HG03097 (cell line): ENCODE data around the gene OXCT2.
"Not testable (repeated sequence)": the region's sequence is repeated elsewhere in the genome, so short reads cannot be mapped to it uniquely, and the experiment has no call there.

Source experiments
- ATAC-seq: cut with Tn5 transposase; IDR thresholded peaks from one replicate; pipeline ENCODE4 v1.9.1; 2021; ENCODE audit not compliant: unreplicated experiment, low FRiP score

Gene OXCT2

GRCh38 chr1:39787964-39788363 is 16.8 kb upstream of the OXCT2 start:
- not testable (repeated sequence) for ATAC-seq

- ATAC-seq: no peak
Measured at GRCh38 chr1:39787468-39787867, 16.3 kb upstream of the OXCT2 start.

GRCh38 chr1:39787108-39787375 is 15.9 kb upstream of the OXCT2 start:
- ATAC-seq: not testable (repeated sequence)

GRCh38 chr1:39786303-39787107 is 15.4 kb upstream of the OXCT2 start:
- ATAC-seq: not testable (repeated sequence)

GRCh38 chr1:39782685-39783084 is 11.5 kb upstream of the OXCT2 start:
- not testable (repeated sequence) for ATAC-seq

- no peak for ATAC-seq
Measured at GRCh38 chr1:39782103-39782502, 11.0 kb upstream of the OXCT2 start.

GRCh38 chr1:39781349-39781715 is 10.2 kb upstream of the OXCT2 start:
- ATAC-seq: no peak

GRCh38 chr1:39779821-39780220 is 8.7 kb upstream of the OXCT2 start:
- no peak for ATAC-seq

GRCh38 chr1:39779137-39779536 is 8.0 kb upstream of the OXCT2 start:
- ATAC-seq: no peak

- not testable (repeated sequence) for ATAC-seq
Measured at GRCh38 chr1:39778463-39779099, 7.4 kb upstream of the OXCT2 start.

- not testable (repeated sequence) for ATAC-seq
Measured at GRCh38 chr1:39777896-39778295, 6.7 kb upstream of the OXCT2 start.

GRCh38 chr1:39777306-39777705 is 6.2 kb upstream of the OXCT2 start:
- no peak for ATAC-seq

- no peak for ATAC-seq
Measured at GRCh38 chr1:39776886-39777285, 5.7 kb upstream of the OXCT2 start.

GRCh38 chr1:39776400-39776713 is 5.2 kb upstream of the OXCT2 start:
- peak; percentile 40 for ATAC-seq

GRCh38 chr1:39775676-39776399 is 4.7 kb upstream of the OXCT2 start:
- ATAC-seq: peak; percentile 24

- not testable (repeated sequence) for ATAC-seq
Measured at GRCh38 chr1:39775141-39775540, 4.0 kb upstream of the OXCT2 start.

- not testable (repeated sequence) for ATAC-seq
Measured at GRCh38 chr1:39773369-39773979, 2.3 kb upstream of the OXCT2 start.

- not testable (repeated sequence) for ATAC-seq
Measured at GRCh38 chr1:39770100-39771021, 787 bp downstream of the OXCT2 start.

- not testable (repeated sequence) for ATAC-seq
Measured at GRCh38 chr1:39769502-39769901, 1.6 kb downstream of the OXCT2 start.

- not testable (repeated sequence) for ATAC-seq
Measured at GRCh38 chr1:39766466-39766865, 4.7 kb downstream of the OXCT2 start.
